Uterus (tissue), 2 donors: ENCODE measurements around the gene ALPI.
"Not testable (repeated sequence)": the region's sequence is repeated elsewhere in the genome, so short reads cannot be mapped to it uniquely, and the experiment has no call there.

Source experiments
- POLR2A ChIP-seq, 2 donors: fragments of 450-650 bp; IDR thresholded peaks; one replicate each; pipeline ENCODE4 v1.6.1; 2016; ENCODE audit warnings: antibody characterized with exemption in 2 of 2, mild to moderate bottlenecking in 1 of 2, moderate library complexity in 1 of 2
- TF ChIP-seq, protein P1 (sequence below), 4 experiments: fragments of 200-600 bp in 2 of 4; fragments of 450-650 bp in 2 of 4; sonication (generic) in 2 of 4; IDR thresholded peaks; one replicate each; pipeline ENCODE4 v1.5.1; 2016 to 2019; ENCODE audit warnings: antibody characterized with exemption in 4 of 4, mild to moderate bottlenecking in 2 of 4, moderate library complexity in 1 of 4

DNA sequence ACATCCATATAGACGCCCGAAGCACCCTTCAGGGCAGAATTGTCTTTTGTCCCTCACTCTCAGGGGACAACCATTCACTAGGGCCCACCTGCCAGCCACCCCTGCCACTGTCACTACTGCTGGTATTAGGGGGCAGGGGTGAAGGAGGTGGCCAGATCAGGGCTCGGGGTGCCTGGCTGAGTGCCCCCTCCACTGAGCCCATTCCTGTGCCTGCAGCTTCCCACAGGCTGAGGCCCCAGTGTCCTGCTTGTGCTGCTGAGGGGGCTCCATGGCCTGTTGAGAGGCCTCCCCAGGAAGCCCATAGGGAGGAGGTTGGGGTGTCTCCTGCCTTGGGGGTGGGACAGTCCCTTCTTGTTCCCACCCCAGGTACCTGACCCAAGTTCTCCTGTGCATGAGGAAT, 4.3 kb upstream of the ALPI start:
- not testable (repeated sequence) for TF ChIP-seq POLR2A (IDR thresholded peaks at IDR 0.05)
- TF ChIP-seq, protein P1, sequence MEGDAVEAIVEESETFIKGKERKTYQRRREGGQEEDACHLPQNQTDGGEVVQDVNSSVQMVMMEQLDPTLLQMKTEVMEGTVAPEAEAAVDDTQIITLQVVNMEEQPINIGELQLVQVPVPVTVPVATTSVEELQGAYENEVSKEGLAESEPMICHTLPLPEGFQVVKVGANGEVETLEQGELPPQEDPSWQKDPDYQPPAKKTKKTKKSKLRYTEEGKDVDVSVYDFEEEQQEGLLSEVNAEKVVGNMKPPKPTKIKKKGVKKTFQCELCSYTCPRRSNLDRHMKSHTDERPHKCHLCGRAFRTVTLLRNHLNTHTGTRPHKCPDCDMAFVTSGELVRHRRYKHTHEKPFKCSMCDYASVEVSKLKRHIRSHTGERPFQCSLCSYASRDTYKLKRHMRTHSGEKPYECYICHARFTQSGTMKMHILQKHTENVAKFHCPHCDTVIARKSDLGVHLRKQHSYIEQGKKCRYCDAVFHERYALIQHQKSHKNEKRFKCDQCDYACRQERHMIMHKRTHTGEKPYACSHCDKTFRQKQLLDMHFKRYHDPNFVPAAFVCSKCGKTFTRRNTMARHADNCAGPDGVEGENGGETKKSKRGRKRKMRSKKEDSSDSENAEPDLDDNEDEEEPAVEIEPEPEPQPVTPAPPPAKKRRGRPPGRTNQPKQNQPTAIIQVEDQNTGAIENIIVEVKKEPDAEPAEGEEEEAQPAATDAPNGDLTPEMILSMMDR (IDR thresholded peaks at IDR 0.05) = not testable (repeated sequence)
